ENCODE measurements around the gene SLC31A1.
"Not testable (repeated sequence)": the region's sequence is repeated elsewhere in the genome, so short reads cannot be mapped to it uniquely, and the experiment has no call there.

Gene SLC31A1

GRCh38 chr9:113261917-113262671 lies 40.8 kb downstream of the SLC31A1 start:
- DNase-seq (ENCODE audit: low read depth in 2 of 2), result no peak

GRCh38 chr9:113266174-113266573 lies 44.8 kb downstream of the SLC31A1 start:
- no peak for DNase-seq (ENCODE audit: low read depth in 2 of 2)

GRCh38 chr9:113267911-113268566 lies 46.7 kb downstream of the SLC31A1 start:
- no peak for DNase-seq (ENCODE audit: low read depth in 2 of 2)

- no peak for DNase-seq (ENCODE audit: low read depth in 2 of 2)
These were observed 48.0 kb downstream of the SLC31A1 start for GRCh38 chr9:113269355-113269754.

GRCh38 chr9:113269871-113270270 lies 48.5 kb downstream of the SLC31A1 start:
- no peak for DNase-seq (ENCODE audit: low read depth in 2 of 2)

GRCh38 chr9:113274474-113275156 lies 53.3 kb downstream of the SLC31A1 start:
- DNase-seq (ENCODE audit: low read depth in 2 of 2), result peak in 1 of 2 donors; percentile 10

- DNase-seq (ENCODE audit: low read depth in 2 of 2), result peak; percentile 95
These were observed 54.1 kb downstream of the SLC31A1 start, which contains the start of the genes CDC26 and PRPF4 for GRCh38 chr9:113275157-113276131. Gene CDC26 (minus strand): TSS chr9:113275572. CDS start chr9:113272507, 3,065 bp downstream. Gene PRPF4 (plus strand): TSS chr9:113275658. CDS start chr9:113275744, 86 bp downstream.

- no peak for DNase-seq (ENCODE audit: low read depth in 2 of 2)
These were observed 57.5 kb downstream of the SLC31A1 start for GRCh38 chr9:113278840-113279239.

- no peak for DNase-seq (ENCODE audit: low read depth in 2 of 2)
These were observed 60.0 kb downstream of the SLC31A1 start for GRCh38 chr9:113281356-113281755.

- no peak for DNase-seq (ENCODE audit: low read depth in 2 of 2)
These were observed 67.7 kb downstream of the SLC31A1 start for GRCh38 chr9:113289091-113289490.

GRCh38 chr9:113290052-113290607 lies 68.8 kb downstream of the SLC31A1 start:
- DNase-seq (ENCODE audit: low read depth in 2 of 2), result no peak

GRCh38 chr9:113293285-113293878 lies 72.0 kb downstream of the SLC31A1 start:
- DNase-seq (ENCODE audit: low read depth in 2 of 2), result no peak

GRCh38 chr9:113296247-113296646 lies 74.9 kb downstream of the SLC31A1 start:
- not testable (repeated sequence) for DNase-seq (ENCODE audit: low read depth in 2 of 2)

GRCh38 chr9:113296796-113297558 lies 75.6 kb downstream of the SLC31A1 start:
- DNase-seq (ENCODE audit: low read depth in 2 of 2), result no peak

- no peak for DNase-seq (ENCODE audit: low read depth in 2 of 2)
These were observed 77.0 kb downstream of the SLC31A1 start for GRCh38 chr9:113298311-113298710.

- DNase-seq (ENCODE audit: low read depth in 2 of 2), result no peak
These were observed 77.8 kb downstream of the SLC31A1 start for GRCh38 chr9:113298924-113299770.

- no peak for DNase-seq (ENCODE audit: low read depth in 2 of 2)
These were observed 78.5 kb downstream of the SLC31A1 start for GRCh38 chr9:113299800-113300292.

GRCh38 chr9:113301548-113301947 lies 80.2 kb downstream of the SLC31A1 start:
- DNase-seq (ENCODE audit: low read depth in 2 of 2), result no peak
